ENCODE data around the gene AFF3.

The AFF3 gene

GRCh38 chr2:99878581-99879350 is 263.6 kb downstream of the AFF3 start:
- no peak for DNase-seq

- no peak for DNase-seq
These were observed 264.4 kb downstream of the AFF3 start for GRCh38 chr2:99877963-99878362.

GRCh38 chr2:99876956-99877355 is 265.4 kb downstream of the AFF3 start:
- DNase-seq, result no peak

GRCh38 chr2:99875627-99876201 is 266.7 kb downstream of the AFF3 start:
- no peak for DNase-seq

GRCh38 chr2:99868260-99868659 is 274.1 kb downstream of the AFF3 start:
- no peak for DNase-seq

- no peak for DNase-seq
These were observed 274.6 kb downstream of the AFF3 start for GRCh38 chr2:99867770-99868169.

GRCh38 chr2:99865818-99866676 is 276.3 kb downstream of the AFF3 start:
- no peak for DNase-seq

GRCh38 chr2:99864561-99865553 is 277.5 kb downstream of the AFF3 start:
- DNase-seq, result peak; percentile 4

- no peak for DNase-seq
These were observed 278.5 kb downstream of the AFF3 start for GRCh38 chr2:99863903-99864270.

- no peak for DNase-seq
These were observed 279.0 kb downstream of the AFF3 start for GRCh38 chr2:99863236-99863902.

- DNase-seq, result no peak
These were observed 279.8 kb downstream of the AFF3 start for GRCh38 chr2:99862566-99862965.

GRCh38 chr2:99861376-99861760 is 281.0 kb downstream of the AFF3 start:
- no peak for DNase-seq

- DNase-seq, result no peak
These were observed 281.5 kb downstream of the AFF3 start for GRCh38 chr2:99860720-99861375.

GRCh38 chr2:99858951-99859596 is 283.3 kb downstream of the AFF3 start:
- DNase-seq, result no peak

- DNase-seq, result no peak
These were observed 284.4 kb downstream of the AFF3 start for GRCh38 chr2:99857867-99858444.

GRCh38 chr2:99857372-99857771 is 285.0 kb downstream of the AFF3 start:
- no peak for DNase-seq

- DNase-seq, result no peak
These were observed 286.3 kb downstream of the AFF3 start for GRCh38 chr2:99856119-99856518.

- DNase-seq, result no peak
These were observed 288.0 kb downstream of the AFF3 start for GRCh38 chr2:99854236-99854852.

GRCh38 chr2:99852956-99853355 is 289.4 kb downstream of the AFF3 start:
- DNase-seq, result no peak

GRCh38 chr2:99852376-99852934 is 289.9 kb downstream of the AFF3 start:
- no peak for DNase-seq
